OCI-LY3 (cell line): ENCODE measurements around the gene DNAAF9.

Experiments used
- CTCF ChIP-seq: fragments of 200-600, 300-600 bp; sonication (generic); IDR thresholded peaks from 2 replicates; pipeline ENCODE4 v1.5.1; 2014; ENCODE audit warnings: antibody characterized with exemption, low read length, low read depth
- EZH2phosphoT487 ChIP-seq: fragments of 200-600 bp; shearing (Covaris generic); IDR thresholded peaks from 2 replicates; pipeline ENCODE4 v1.6.1; 2018; ENCODE audit warnings: antibody characterized with exemption, mixed run types, low read depth

GRCh38 chr20:3454831-3455230 lies 47.4 kb upstream of the DNAAF9 start:
- TF ChIP-seq CTCF: no peak
- TF ChIP-seq EZH2phosphoT487: no peak
